ENCODE data around the gene PTPRJ.
"Not testable (repeated sequence)": the region's sequence is repeated elsewhere in the genome, so short reads cannot be mapped to it uniquely, and the experiment has no call there.

Gene PTPRJ

DNA sequence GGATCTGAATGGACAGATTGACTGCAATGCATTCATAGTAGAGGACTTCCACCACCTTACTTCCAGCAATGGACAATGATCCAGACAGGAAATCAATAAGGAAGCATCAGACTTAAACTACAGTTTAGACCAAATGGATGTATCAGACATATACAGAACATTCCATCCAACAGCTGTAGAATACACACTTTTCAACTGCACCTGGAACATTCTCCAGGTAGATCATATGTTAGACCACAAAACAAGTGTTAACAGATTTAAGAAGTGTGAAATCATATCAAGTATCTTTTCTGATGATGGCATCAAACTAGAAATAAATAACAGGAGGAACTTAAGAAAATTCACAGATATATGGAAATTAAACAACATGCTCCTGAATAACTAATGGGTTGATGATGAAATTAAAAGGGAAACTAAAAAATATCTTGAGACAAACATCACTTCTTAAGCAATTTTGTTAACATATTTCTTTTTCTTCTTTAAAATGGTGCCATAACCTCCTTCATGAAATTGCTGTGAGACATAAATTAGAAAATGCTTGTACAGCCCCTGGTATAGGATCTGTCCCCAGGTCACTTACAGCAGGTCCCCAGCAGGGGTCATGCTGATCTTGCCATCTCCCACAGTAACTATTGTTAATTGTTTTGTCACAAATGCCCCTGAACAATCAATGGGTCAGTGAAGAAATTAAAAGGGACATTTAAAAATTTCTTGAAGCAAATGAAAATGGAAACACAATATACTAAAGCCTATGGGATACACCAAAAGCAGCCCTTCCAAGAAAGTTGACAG lies 136.3 kb downstream of the PTPRJ start:
- no peak for DNase-seq (ENCODE audit: low spot score)

DNA sequence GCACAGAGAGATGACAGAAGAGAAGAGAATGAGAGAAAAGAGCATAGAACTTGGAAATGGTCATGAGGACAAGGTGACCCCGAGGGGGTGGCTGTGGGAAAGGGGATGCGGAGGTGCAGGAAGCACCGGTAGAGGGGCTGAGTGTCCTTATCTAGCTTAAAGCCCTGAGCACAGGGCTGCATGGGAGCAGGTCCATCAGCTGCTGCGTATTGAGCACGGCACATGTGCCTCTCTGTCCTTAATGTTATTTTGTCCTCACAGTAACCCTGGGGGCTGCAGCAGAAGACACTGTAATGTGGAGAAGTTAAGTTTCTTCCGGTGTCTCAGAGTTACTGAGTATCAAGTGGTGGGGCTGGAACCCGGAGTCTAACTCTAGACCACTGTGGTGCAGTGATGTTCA lies 141.9 kb downstream of the PTPRJ start:
- no peak for DNase-seq (ENCODE audit: low spot score)

DNA sequence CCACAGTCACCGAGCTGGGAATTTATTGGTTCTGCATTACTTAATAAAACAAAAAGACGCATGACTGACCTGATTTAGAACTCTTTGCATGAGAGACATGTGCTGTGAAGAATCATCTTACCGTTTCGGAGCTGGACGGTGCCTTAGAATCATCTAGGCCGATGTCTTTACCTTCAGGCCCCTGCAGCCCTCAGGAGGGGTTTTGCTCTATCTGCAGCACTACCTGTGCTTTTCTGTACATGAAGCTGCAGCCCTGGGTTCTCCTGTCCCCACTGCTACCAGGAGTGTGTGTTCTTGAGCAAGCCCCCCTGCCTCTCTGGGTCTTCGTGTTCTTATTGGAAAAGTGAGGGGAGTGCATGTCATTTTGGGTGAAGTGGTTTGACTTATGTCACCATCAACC lies 142.3 kb downstream of the PTPRJ start:
- no peak for DNase-seq (ENCODE audit: low spot score)

DNA sequence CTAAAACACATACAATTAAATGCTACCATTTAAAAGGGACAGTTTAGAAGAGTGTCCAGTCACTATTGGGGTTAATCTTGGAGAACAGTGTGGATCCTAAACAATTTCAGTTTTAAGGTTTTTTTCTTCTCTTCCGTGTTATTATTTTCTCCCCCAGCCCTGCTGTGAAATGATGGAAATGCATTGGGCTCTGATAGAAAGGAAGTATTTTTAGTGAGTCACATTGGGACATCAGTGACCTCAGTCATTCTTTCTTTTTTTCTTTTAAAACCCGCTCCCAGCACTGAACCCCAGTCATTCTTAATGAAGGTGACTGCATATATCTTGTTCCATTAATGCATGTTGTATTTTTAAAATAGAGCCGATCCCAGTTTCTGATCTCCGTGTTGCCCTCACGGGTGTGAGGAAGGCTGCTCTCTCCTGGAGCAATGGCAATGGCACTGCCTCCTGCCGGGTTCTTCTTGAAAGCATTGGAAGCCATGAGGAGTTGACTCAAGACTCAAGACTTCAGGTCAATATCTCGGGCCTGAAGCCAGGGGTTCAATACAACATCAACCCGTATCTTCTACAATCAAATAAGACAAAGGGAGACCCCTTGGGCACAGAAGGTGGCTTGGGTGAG lies 143.0 kb downstream of the PTPRJ start:
- DNase-seq (ENCODE audit: low spot score), result no peak

DNA sequence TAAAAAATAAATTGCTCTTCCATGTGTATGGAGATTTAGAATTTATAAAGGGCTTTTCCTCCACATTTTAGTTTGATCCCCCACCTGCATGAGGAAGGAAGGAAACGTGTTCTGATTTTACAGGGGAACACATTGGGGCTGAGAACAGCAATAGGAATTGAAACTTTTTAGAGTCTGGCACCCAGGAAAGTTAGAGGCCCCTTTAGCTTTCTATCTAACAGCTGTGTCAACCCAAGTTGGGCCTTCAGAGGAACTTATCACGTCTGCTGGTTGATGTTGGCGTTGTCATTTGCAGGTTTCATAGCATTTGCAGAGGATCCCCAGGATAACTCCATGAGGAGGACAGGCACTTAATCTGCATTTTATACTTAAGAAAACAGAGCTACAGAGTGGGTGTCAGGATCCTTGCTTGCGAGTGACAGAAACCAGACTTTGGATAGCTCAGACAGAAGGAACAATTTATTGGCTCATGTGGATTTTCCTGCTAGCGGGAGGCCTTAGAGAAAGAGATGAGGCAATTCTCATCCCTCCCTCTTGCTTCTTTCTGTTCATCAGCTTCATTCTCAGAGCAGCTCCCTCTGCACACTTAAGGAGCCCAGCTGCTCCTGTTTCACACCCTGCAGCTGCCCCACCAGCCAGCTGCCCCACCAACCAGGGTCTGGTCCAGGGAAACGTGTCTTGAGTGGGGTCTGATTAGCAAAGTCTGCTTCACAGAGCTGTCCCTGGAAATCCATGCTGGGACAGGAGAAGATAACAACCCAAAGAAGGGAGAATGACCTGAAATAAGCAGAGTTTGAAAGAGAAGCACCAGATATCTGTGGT lies 143.8 kb downstream of the PTPRJ start:
- DNase-seq (ENCODE audit: low spot score), result no peak

DNA sequence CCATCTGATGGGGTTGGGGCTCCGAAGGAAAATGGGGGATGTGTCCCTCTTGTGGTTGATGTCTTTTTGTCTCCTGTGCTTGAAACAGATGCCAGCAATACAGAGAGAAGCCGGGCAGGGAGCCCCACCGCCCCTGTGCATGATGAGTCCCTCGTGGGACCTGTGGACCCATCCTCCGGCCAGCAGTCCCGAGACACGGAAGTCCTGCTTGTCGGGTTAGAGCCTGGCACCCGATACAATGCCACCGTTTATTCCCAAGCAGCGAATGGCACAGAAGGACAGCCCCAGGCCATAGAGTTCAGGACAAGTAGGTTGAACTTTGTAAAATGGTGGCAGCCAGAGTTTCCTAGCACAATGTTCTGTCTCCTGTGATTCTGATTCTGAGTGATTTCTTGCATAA lies 144.5 kb downstream of the PTPRJ start:
- no peak for DNase-seq (ENCODE audit: low spot score)

DNA sequence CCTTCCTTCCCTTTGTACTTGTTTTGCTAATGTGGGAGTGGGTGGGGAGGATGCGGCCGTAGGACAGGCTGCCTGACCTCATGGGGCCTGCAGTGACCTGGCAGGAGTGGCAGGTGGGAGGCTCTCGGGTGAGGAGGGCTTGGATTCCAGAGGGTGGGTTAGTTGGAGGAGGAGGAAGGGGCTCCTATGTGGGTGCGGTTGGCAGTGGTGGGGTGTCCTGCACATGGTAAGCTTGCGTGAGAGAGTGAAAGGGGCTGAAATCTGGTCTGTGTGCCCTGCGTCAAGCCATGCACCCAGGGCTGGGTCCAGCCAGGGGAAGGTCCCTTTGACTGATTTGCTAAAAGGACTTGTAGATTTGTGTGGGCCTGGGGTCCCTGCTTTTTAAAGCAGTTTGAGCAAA lies 145.5 kb downstream of the PTPRJ start:
- DNase-seq (ENCODE audit: low spot score), result no peak

DNA sequence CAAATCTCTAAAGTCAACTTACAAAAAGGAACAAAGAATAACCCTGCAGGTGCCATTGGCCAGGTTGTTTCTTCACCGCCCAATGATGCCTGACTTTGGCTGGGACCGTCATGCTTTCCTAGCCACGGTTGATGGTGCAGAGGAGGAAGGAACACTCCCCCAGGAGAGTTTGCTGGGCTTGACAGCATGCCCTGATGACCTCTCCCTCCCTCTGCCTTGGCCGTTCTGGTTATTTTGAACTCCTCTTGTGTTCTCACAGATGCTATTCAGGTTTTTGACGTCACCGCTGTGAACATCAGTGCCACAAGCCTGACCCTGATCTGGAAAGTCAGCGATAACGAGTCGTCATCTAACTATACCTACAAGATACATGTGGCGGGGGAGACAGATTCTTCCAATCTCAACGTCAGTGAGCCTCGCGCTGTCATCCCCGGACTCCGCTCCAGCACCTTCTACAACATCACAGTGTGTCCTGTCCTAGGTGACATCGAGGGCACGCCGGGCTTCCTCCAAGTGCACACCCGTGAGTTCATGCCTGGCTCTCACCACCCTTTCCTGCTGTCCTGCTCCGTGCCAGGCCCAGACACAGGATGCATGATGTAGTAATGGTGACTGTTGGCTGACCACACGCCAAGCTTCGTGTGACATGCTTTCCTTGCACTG lies 147.3 kb downstream of the PTPRJ start:
- DNase-seq (ENCODE audit: low spot score), result no peak

DNA sequence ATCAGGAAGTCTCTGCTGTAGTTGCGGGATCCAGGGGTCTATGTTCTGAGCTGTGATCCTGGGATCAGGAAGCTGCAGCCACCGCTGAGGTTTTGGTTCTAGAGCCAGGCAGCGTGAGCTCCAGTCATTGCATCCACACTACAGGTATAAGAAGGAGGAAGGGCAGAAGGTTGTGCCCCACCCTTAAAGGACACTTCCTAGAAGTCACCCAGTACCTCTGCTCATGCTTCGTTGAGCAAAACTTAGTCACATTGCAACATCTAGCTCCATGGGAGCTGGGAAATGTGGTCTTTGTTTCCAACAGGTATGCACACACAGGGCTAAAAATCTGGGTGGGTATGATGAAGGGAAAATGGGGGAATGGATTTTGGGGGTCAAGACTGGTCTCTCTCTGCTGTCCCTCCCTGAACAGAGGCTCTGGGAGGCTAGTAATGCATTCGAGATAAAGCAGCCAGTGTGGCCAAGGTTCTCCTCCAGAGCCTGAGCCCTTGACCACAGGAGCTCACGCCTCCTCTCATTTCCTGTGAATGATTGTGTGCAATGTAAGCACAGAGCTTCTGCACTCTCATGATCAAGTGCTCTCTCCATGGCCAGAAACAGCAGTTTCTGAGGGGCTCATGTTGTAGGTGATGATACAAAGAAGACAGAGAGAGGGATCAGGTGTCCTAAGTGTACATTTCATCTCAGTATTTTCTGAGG lies 149.5 kb downstream of the PTPRJ start:
- DNase-seq (ENCODE audit: low spot score), result no peak

DNA sequence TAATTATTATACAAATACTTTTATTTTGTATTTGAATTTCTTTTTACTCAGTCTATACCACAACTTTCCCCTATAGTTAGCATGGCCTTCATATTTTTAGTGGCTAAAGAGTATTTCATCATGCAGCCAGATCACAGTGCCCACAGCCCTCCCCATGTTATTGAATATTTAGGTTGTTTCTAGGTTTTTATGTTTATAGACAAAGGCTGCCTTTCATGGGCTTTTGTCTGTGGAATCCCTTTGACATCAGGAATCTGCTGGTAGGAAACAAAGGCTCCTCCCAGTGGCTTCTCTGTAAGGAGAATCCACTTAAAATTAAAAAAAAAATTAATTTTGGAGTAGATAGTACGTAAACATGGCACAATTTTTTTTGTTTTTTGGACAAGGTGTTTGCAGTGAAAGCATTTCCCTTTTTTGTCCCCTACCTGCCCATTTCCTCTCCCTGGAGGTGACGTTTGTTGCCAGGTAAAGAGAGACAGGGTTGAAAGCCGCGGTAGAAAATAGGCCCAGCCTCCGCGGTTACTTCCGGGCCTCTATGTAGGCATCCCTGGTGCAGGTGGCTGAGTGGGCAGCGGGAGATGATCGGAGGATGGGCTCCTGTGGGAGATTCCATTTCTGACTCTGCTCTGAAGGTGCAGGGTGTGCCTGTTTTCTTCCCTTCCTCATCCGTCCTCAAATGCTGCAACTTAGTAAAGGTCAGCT lies 154.0 kb downstream of the PTPRJ start:
- no peak for DNase-seq (ENCODE audit: low spot score)

DNA sequence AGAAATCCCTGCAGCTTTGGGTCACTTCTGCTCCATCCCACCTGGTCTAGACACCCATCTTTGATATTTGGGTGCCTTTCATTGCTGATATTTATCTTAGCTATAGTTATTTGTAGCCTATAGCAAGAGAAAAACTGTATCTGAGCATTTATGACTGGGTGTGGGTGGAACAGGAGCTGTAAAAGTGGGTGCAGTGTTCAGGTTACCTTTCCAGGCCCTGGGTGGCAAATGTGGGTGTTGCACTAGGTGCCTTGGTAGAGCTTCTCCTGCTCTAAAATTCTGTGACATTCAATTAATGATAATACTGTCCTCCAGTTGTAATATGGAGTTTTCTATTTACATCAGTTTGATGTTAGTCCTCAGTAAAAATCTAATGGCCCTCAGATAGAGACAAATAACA lies 157.9 kb downstream of the PTPRJ start:
- DNase-seq (ENCODE audit: low spot score), result no peak

DNA sequence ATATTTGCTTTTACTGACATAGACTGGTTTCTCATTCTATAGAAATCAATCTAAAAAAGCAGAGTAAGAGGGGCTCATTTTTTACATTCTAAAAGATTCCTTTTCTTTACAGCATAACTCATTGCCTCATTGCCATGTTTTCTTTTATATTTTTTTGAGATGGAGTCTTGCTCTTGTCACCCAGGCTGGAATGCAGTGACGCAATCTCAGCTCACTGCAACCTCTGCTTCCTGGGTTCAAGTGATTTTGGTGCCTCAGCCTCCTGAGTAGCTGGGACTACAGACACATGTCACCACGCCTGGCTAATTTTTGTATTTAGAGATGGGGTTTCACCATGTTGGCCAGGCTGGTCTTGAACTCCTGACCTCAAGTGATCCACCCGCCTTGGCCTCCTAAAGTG lies 159.5 kb downstream of the PTPRJ start:
- DNase-seq (ENCODE audit: low spot score), result not testable (repeated sequence)

DNA sequence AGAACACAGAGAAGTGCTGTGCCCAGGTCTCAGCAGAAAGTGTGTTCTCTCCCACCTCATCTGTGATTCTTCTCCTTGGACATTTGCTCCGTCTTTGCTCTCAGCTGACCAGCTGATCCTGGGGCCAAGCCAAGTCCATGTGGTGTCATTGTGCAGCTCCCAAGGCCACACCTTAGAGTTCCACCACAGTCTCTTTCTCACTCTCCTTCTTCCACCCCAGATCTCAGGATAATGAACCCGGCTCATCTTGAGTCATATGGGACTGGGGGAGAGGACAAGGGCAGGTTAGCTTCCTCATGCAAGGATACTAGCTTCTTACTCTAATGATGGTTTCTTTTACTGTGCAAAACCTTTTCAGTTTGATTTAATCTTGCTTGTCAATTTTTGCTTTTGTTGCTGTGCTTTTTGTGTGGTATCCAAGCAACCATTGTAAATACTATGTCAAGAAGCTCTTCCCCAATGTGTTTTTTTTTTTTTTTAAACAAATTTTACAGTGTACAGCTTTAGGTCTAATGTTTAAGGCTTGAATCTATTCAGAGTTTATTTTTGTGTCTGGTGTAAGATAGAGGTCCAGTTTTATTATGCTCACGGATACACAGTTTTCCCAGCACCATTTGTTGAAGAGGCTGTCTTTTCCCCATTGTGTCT lies 161.2 kb downstream of the PTPRJ start:
- DNase-seq (ENCODE audit: low spot score), result no peak

DNA sequence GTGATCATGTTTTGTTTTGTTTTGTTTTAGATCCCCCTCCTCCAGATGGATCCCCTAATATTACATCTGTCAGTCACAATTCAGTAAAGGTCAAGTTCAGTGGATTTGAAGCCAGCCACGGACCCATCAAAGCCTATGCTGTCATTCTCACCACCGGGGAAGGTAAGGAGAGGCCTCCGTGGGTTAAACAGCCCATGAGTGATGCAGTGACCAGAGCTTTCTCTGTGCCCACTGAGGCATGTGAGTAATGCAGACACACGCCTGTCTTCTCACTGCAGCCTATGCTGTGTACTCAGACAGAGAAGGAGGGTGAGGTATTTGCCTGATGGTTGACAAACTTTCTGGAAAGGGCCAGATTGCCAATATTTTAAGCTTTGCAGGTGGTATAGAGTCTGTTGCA lies 162.5 kb downstream of the PTPRJ start:
- DNase-seq (ENCODE audit: low spot score), result no peak

DNA sequence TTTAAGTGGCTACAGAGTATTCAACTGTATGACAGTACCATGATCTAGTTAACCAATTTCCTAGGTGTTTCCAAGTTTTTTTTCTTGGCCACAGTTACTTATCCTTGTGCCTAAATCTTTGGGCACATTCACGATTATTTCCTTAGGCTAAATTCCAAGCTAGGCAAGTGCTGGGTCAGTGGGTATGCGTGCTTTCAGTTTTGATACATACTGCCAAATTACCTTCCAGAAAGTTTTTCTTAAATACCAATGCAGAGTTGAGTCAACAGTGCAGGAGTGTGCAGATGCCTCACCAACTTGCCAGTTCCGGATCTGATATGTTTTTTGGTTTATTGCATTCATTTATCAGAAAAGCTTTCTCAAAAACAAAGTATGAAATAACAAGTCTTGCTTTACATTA lies 168.4 kb downstream of the PTPRJ start:
- DNase-seq (ENCODE audit: low spot score), result no peak

DNA sequence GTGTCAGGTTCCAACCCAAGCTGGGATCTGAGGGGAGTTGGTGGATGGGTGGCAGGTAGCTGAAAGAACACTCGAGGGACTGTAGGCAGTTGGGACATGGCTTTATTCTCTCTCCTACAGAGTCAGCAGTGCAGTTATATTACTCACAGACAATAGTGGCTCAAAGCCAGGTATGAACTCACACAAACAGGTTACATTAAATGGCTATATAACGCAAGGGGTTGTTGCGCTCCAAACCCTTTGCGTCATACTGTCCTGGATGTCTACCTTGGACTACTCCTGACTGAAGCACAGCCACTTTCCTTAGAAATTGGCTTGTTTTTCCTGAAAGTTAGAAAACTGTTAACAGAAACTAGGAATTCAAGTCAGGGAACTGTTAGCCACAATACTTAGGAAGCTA lies 169.9 kb downstream of the PTPRJ start:
- no peak for DNase-seq (ENCODE audit: low spot score)

DNA sequence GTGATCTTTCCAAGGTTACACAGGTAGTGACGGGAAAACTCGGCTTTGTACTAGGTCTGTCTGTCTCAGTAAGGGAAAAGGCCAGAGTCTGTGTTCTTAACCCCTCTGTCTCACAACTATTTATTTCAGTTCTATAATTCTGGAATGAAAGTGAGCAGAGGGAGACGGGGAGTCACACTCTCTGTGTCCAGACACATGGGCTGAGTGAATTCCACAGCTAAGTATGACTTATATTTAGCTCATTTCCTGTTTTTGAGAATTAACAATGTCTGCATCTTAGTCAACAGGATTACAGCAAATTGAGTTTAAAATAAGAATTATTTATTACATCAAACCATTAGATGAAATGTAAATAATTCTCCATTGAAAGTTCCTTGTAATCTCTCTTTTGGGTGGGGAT lies 173.8 kb downstream of the PTPRJ start:
- no peak for DNase-seq (ENCODE audit: low spot score)

DNA sequence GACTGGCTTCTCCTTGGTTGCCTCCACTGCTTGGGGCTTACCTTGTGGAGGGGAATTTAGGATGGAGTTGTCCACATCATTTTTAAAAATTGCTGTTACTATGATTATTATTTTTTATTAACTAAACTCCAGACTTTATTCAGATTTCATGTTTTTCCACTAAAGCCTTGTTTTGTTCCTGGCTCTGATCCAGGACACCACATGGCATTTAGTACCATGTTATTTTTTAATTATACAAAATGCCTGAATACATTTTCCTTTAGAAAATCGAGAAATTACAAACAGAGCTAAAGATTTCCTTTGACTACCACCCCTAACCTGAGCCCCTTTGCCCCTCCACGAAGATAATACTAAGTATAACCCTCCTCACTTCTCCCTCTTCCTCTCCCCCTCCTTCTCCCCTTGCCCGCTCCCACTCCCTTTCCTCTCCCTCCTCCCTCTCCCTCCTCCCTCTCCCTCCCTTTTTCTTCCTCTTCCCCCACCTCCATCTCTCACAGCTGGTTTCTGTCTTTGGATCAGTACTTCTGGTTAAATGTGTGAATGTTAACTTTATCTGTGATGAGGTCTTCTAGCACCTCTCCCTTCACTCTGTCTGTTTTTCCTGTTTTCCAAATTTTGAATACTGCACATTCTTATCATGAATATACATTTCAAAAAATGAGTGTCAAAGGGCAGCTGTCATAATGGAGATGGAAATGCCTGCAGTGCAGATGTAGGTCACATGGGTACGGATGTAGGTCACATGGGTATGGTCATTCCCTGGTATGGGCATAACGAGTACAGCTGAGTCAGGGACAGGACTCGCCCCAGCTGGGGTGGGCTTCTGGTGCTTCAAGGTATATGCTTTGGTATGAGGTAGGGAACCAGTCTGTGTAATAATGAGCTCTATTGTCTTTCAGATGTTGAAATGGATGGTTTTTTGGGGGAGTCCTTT lies 181.9 kb downstream of the PTPRJ start:
- no peak for DNase-seq (ENCODE audit: low spot score)

DNA sequence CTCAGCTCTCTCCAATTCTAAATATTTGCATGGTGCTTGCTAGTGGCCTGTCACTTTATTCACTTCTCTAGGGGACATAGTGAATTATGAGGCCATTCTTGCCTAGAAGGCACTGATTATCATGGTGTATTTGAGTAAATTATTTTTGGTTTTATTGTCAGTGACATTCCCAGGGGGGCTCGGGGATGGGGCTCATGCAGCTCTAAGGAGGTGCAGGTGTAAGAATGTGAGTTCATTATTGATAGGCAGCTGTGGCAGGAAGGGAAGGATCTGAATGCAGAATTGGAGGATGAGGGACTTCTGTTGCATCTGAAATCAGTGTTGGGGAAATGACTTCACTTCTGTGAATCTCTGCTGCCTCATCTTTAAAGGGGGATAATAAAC lies 182.5 kb downstream of the PTPRJ start:
- DNase-seq (ENCODE audit: low spot score), result no peak

Measured in pons (tissue), 1 donor.